A673 (cell line): Measurements from ENCODE around the gene CCDC186. TPM values are rescaled to one million over a fixed set of nuclear protein-coding genes. Genes with fewer than 3 reads are reported as not detected.
A peak's percentile ranks its signal among the peaks of the same experiment; 100 is the strongest.

Source experiments
- BruUV-seq: library from RNA; stranded (reverse); fragments of 400-500 nt; replicated peaks from 2 replicates; lab custom pipeline; 2021; lab: Mats Ljungman, UMichigan
- CTCF ChIA-PET: fragments of 300-600 bp; sonication (Branson Sonifier 250); formaldehyde crosslinking; loops from one replicate; lab custom pipeline; 2022; ENCODE audit warnings: antibody characterized with exemption; lab: Charles Lee
- POLR2A ChIA-PET: fragments of 300-600 bp; sonication (Branson Sonifier 250); formaldehyde crosslinking; loops from one replicate; lab custom pipeline; 2022; ENCODE audit warnings: antibody characterized with exemption; ENCODE audit not compliant: low non-redundant PET; lab: Charles Lee
- DNase-seq: peaks from one replicate; pipeline ENCODE4 v3.0.0-alpha.2; 2015; ENCODE audit warnings: low spot score
- H3K27ac ChIP-seq: fragments of 200-600 bp; sonication (generic); 2 replicates; pipeline ENCODE4 v1.5.1; 2016; ENCODE audit warnings: mixed run types, low read depth, mild to moderate bottlenecking, mixed read lengths, antibody characterized with exemption, low read length; ENCODE audit not compliant: poor library complexity, severe bottlenecking
- H3K27me3 ChIP-seq: fragments of 200-600 bp; sonication (generic); replicated peaks from 2 replicates; pipeline ENCODE4 v1.6.1; 2017; ENCODE audit warnings: mixed run types, low read depth, mild to moderate bottlenecking, mixed read lengths, antibody characterized with exemption, low read length; ENCODE audit not compliant: insufficient read depth, poor library complexity
- H3K36me3 ChIP-seq: fragments of 200-600 bp; sonication (generic); 2 replicates; pipeline ENCODE4 v1.6.1; 2016; ENCODE audit warnings: mixed run types, mild to moderate bottlenecking, mixed read lengths, antibody characterized with exemption, low read length; ENCODE audit not compliant: insufficient read depth, poor library complexity, severe bottlenecking
- H3K4me1 ChIP-seq: fragments of 200-600 bp; sonication (generic); 2 replicates; pipeline ENCODE4 v1.6.1; 2017; ENCODE audit warnings: mixed run types, mild to moderate bottlenecking, mixed read lengths, antibody characterized with exemption, low read length; ENCODE audit not compliant: insufficient read depth, poor library complexity, severe bottlenecking
- H3K4me3 ChIP-seq: fragments of 200-600 bp; sonication (generic); 2 replicates; pipeline ENCODE4 v1.5.1; 2016; ENCODE audit warnings: low read depth, mixed run types, mild to moderate bottlenecking, mixed read lengths, low read length; ENCODE audit not compliant: poor library complexity, severe bottlenecking
- H3K9me3 ChIP-seq: fragments of 200-600 bp; sonication (generic); 2 replicates; pipeline ENCODE4 v1.6.1; 2016; ENCODE audit warnings: mixed run types, low read depth, mild to moderate bottlenecking, mixed read lengths, antibody characterized with exemption, low read length; ENCODE audit not compliant: poor library complexity, severe bottlenecking
- EZH2 ChIP-seq: fragments of 200-600 bp; sonication (generic); IDR thresholded peaks from 2 replicates; pipeline ENCODE4 v1.6.1; 2017; ENCODE audit warnings: borderline replicate concordance, low read depth, mild to moderate bottlenecking, mixed read lengths, antibody characterized with exemption, low read length; ENCODE audit not compliant: poor library complexity, severe bottlenecking
- intact Hi-C: fragments of 100-400 bp; cut with micrococcal nuclease; formaldehyde crosslinking; loops from one replicate; pipeline ENCODE4 v1.10.0; 2022; ENCODE audit not compliant: unreplicated experiment
- total RNA-seq: library from RNA; stranded (reverse); gene quantifications from 2 replicates; pipeline ENCODE4 v1.2.3, GENCODE V29; 2021
- TF ChIP-seq, protein P1 (sequence below): fragments of 300-800, 200-600 bp; sonication (generic); conservative IDR thresholded peaks from 2 replicates; pipeline ENCODE4 v1.5.1; 2017; ENCODE audit warnings: low read depth, mild to moderate bottlenecking, antibody characterized with exemption, low read length, moderate library complexity, mixed read lengths

CCDC186 gene
- total RNA-seq, 1 experiment from 2014 or later: 10.9 TPM

DNA sequence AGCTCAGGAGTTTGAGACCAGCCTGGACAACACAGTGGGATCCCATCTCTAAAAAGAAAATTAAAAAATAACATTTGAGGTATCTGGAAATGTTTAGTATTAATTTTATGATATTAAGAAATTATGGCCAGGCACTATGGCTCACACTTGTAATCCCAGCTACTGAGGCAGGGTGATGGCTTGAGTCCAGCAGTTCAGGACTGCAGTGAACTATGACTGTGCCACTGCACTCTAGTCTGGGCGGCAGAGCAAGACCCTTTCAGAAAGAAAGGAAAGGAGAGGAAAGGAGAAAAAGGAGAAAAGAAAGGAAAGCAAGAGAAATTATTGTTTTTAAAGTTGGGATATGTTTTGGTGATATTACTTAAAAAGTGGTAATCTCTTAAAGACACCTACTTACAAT is 2.5 kb upstream of the CCDC186 start:
- Histone ChIP-seq H3K36me3 (no peaks in the 10 kb centered on the region), H3K27me3 (no peaks in the 10 kb centered on the region), H3K4me1 (peaks cover 7% of the 10 kb centered on the region), H3K4me3 (no peak overlapping the region), H3K9me3 (no peaks in the 10 kb centered on the region), H3K27ac (no peak overlapping the region)
- no TSS peak for BruUV-seq
- intact Hi-C loops: no loop called here
- POLR2A ChIA-PET: no interaction called here
- CTCF ChIA-PET: no interaction called here
- TF ChIP-seq EZH2: no peak
- TF ChIP-seq, protein P1, sequence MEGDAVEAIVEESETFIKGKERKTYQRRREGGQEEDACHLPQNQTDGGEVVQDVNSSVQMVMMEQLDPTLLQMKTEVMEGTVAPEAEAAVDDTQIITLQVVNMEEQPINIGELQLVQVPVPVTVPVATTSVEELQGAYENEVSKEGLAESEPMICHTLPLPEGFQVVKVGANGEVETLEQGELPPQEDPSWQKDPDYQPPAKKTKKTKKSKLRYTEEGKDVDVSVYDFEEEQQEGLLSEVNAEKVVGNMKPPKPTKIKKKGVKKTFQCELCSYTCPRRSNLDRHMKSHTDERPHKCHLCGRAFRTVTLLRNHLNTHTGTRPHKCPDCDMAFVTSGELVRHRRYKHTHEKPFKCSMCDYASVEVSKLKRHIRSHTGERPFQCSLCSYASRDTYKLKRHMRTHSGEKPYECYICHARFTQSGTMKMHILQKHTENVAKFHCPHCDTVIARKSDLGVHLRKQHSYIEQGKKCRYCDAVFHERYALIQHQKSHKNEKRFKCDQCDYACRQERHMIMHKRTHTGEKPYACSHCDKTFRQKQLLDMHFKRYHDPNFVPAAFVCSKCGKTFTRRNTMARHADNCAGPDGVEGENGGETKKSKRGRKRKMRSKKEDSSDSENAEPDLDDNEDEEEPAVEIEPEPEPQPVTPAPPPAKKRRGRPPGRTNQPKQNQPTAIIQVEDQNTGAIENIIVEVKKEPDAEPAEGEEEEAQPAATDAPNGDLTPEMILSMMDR: no peak
- no peak for DNase-seq

DNA sequence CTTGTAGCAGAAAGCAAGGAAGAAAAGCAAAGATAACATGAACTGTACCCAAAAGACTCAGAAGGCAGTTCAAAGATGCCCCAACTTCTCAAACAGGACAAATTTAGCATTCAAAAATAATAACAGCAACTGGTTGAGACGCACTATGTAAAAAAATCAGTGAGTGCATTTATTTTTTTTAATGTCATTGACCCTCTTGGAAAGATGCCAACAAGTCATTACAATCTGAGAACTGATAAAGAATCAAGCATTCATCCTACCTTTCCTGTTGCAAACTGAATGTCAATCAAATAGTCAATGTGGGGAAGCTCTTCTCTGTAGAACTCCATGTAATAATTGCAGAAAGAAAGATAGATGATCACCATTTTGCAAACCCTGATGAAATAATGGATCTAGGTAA is 1.7 kb upstream of the CCDC186 start:
- no TSS peak for BruUV-seq
- no peak overlapping the region for H3K27ac ChIP-seq
- H3K9me3 ChIP-seq: no peaks in the 10 kb centered on the region
- peaks cover 7% of the 10 kb centered on the region for H3K4me1 ChIP-seq
- H3K27me3 ChIP-seq: no peaks in the 10 kb centered on the region
- ChIA-PET CTCF (no interaction called here), POLR2A (no interaction called here)
- H3K36me3 ChIP-seq: no peaks in the 10 kb centered on the region
- DNase-seq: no peak
- intact Hi-C loops: no loop called here
- no peak for TF ChIP-seq EZH2
- TF ChIP-seq, protein P1: no peak
- H3K4me3 ChIP-seq: no peak overlapping the region

DNA sequence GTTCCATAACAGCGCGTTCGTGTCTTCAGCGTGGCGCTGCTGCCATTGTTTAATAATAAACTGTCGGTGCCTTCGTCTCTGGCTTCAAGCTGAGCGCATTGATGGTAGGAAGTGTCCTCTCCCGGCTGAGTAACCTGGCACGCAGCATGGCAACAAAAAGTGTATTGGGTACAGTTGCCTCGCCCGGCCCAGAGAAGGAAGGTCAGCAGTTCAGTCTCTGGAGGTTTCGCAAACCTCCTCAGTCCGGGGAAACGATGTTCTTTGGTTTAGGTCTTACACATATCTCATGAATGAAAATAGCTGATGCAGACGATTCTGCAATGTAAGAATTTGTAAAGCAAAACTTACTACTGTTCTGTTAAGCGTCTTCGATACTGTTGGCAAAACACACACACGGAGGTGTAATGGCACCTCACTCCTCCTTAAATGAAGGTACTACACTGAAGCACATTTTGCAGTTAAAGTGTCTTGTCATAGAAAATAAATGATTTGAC is 739 bp upstream of the CCDC186 start:
- Histone ChIP-seq H3K27ac (no peak overlapping the region), H3K4me3 (peak overlapping the region; percentile 93), H3K4me1 (peaks cover 7% of the 10 kb centered on the region), H3K27me3 (no peaks in the 10 kb centered on the region), H3K9me3 (no peaks in the 10 kb centered on the region), H3K36me3 (no peaks in the 10 kb centered on the region)
- no peak for DNase-seq
- no TSS peak for BruUV-seq
- TF ChIP-seq, protein P1: no peak
- TF ChIP-seq EZH2: no peak
- CTCF ChIA-PET: no interaction called here
- POLR2A ChIA-PET: interaction anchor here (0.7 kb wide), 1 partner anchor 323 kb away, joined by 3 read pairs; no protein-coding TSS in a partner anchor
- intact Hi-C loops: no loop called here
